CD4-positive, CD25-positive, alpha-beta regulatory T cell (primary cell): ENCODE data around the gene REC114. TPM values are rescaled to one million over a fixed set of nuclear protein-coding genes. Genes with fewer than 3 reads are reported as not detected.
A peak's percentile ranks its signal among the peaks of the same experiment; 100 is the strongest.

Source experiments
- ATAC-seq, 2 donors: fragments of 150-1000 bp; cut with Tn5 transposase; one replicate each; pipeline ENCODE4 v1.10.0; 2021; ENCODE audit warnings: low read depth in 2 of 2, moderate number of reproducible peaks in 2 of 2, moderate library complexity in 1 of 2
- DNase-seq, 3 donors: peaks; one replicate each; pipeline versions ENCODE4 v3.0.0 to v3.0.0-alpha.2; 2012 to 2022; ENCODE audit warnings: mixed read lengths in 1 of 3
- H3K27ac ChIP-seq: one replicate; pipeline ENCODE4 v1.7.0; 2013; ENCODE audit warnings: mild to moderate bottlenecking, low read length; ENCODE audit not compliant: insufficient read depth, poor library complexity, severe bottlenecking
- H3K27me3 ChIP-seq: one replicate; pipeline ENCODE4 v1.7.0; 2013; ENCODE audit warnings: low read length; ENCODE audit not compliant: control insufficient read depth, insufficient read depth
- H3K36me3 ChIP-seq: one replicate; pipeline ENCODE4 v1.7.0; 2013; ENCODE audit warnings: mild to moderate bottlenecking, low read length, moderate library complexity; ENCODE audit not compliant: control insufficient read depth, insufficient read depth
- H3K4me1 ChIP-seq: 2 replicates; pipeline ENCODE4 v1.7.0; 2013; ENCODE audit warnings: mild to moderate bottlenecking, low read length; ENCODE audit not compliant: insufficient read depth, control insufficient read depth, poor library complexity, severe bottlenecking
- H3K4me3 ChIP-seq: one replicate; pipeline ENCODE4 v1.7.0; 2013; ENCODE audit warnings: low read depth, mild to moderate bottlenecking, low read length, moderate library complexity
- H3K9me3 ChIP-seq, 2 experiments: 1 replicate in 1 of 2; 2 replicates in 1 of 2; pipeline ENCODE4 v1.7.0; 2013; ENCODE audit warnings: low read length in 2 of 2, mild to moderate bottlenecking in 1 of 2, moderate library complexity in 1 of 2; ENCODE audit not compliant: control insufficient read depth in 2 of 2
- H3K27ac Mint-ChIP-seq, 3 donors: one replicate each; pipeline ENCODE4 v1.8.0; 2020 to 2022; ENCODE audit warnings: mild to moderate bottlenecking in 3 of 3, mixed read lengths in 3 of 3, moderate library complexity in 2 of 3
- H3K27me3 Mint-ChIP-seq: one replicate; pipeline ENCODE4 v1.8.0; 2022; ENCODE audit warnings: mild to moderate bottlenecking, mixed read lengths
- H3K36me3 Mint-ChIP-seq: one replicate; pipeline ENCODE4 v1.8.0; 2020; ENCODE audit warnings: mixed read lengths
- H3K4me1 Mint-ChIP-seq, 4 donors: one replicate each; pipeline ENCODE4 v1.8.0; 2020 to 2022; ENCODE audit warnings: mixed read lengths in 4 of 4, mild to moderate bottlenecking in 1 of 4
- H3K4me3 Mint-ChIP-seq, 4 donors: one replicate each; pipeline ENCODE4 v1.8.0; 2020 to 2022; ENCODE audit warnings: mild to moderate bottlenecking in 4 of 4, mixed read lengths in 4 of 4, moderate library complexity in 3 of 4
- H3K9me3 Mint-ChIP-seq, 7 donors: one replicate each; pipeline ENCODE4 v1.8.0; 2020 to 2022; ENCODE audit warnings: mixed read lengths in 7 of 7, mild to moderate bottlenecking in 3 of 7, moderate library complexity in 2 of 7
- polyA plus RNA-seq, 4 donors: library from polyadenylated mRNA; unstranded; fragments of 300-500 nt; fragmentation: Illumina TruSeq; gene quantifications; one replicate each; pipeline ENCODE4 v1.2.3, GENCODE V29; 2021
- total RNA-seq: library from RNA; stranded (reverse); gene quantifications from one replicate; pipeline ENCODE4 v1.2.3, GENCODE V29; 2022

The REC114 gene
- total and polyA plus RNA-seq, 5 donors from 2014 or later, result not detected

GRCh38 chr15:73454096-73454495 is 11.1 kb downstream of the REC114 start:
- Mint-ChIP-seq H3K27ac (peak overlapping the region in 1 of 3 donors; percentile 2), H3K4me3 (no peak overlapping the region), H3K27me3 (peaks cover 37% of the 10 kb centered on the region), H3K4me1 (peaks cover 0 to 5% (median 2%) of the 10 kb centered on the region in 4 donors), H3K9me3 (peaks cover 3 to 41% (median 23%) of the 10 kb centered on the region in 7 donors), H3K36me3 (peaks cover 13% of the 10 kb centered on the region)
- ATAC-seq, result no peak
- DNase-seq, result no peak
- H3K4me1 ChIP-seq, result no peaks in the 10 kb centered on the region
- no peak overlapping the region for H3K4me3 ChIP-seq
- no peaks in the 10 kb centered on the region for H3K36me3 ChIP-seq
- H3K9me3 ChIP-seq, result peaks cover 8 to 14% of the 10 kb centered on the region in 2 experiments
- peaks cover 10% of the 10 kb centered on the region for H3K27me3 ChIP-seq
- H3K27ac ChIP-seq, result no peak overlapping the region

GRCh38 chr15:73455876-73456275 is 12.9 kb downstream of the REC114 start:
- no peak overlapping the region for H3K27ac Mint-ChIP-seq
- H3K27me3 Mint-ChIP-seq, result peaks cover 42% of the 10 kb centered on the region
- peaks cover 0 to 23% (median 13%) of the 10 kb centered on the region in 7 donors for H3K9me3 Mint-ChIP-seq
- H3K36me3 ChIP-seq, result no peaks in the 10 kb centered on the region
- DNase-seq, result no peak
- no peak overlapping the region for H3K4me3 ChIP-seq
- ATAC-seq, result no peak
- H3K27me3 ChIP-seq, result peaks cover 10% of the 10 kb centered on the region
- H3K4me3 Mint-ChIP-seq, result no peak overlapping the region
- peaks cover 8 to 9% of the 10 kb centered on the region in 2 experiments for H3K9me3 ChIP-seq
- H3K4me1 Mint-ChIP-seq, result peaks cover 0 to 2% (median 0%) of the 10 kb centered on the region in 4 donors
- H3K36me3 Mint-ChIP-seq, result peaks cover 2% of the 10 kb centered on the region
- H3K27ac ChIP-seq, result no peak overlapping the region
- no peaks in the 10 kb centered on the region for H3K4me1 ChIP-seq

GRCh38 chr15:73457334-73457733 is 14.4 kb downstream of the REC114 start:
- H3K27me3 Mint-ChIP-seq, result peaks cover 38% of the 10 kb centered on the region
- Histone ChIP-seq H3K9me3 (peaks cover 0 to 2% of the 10 kb centered on the region in 2 experiments), H3K4me1 (no peaks in the 10 kb centered on the region), H3K4me3 (no peak overlapping the region), H3K27me3 (peaks cover 10% of the 10 kb centered on the region), H3K27ac (no peak overlapping the region), H3K36me3 (no peaks in the 10 kb centered on the region)
- no peak overlapping the region for H3K4me3 Mint-ChIP-seq
- peaks cover 0 to 2% (median 0%) of the 10 kb centered on the region in 4 donors for H3K4me1 Mint-ChIP-seq
- no peak for DNase-seq
- no peak overlapping the region for H3K27ac Mint-ChIP-seq
- no peaks in the 10 kb centered on the region for H3K36me3 Mint-ChIP-seq
- H3K9me3 Mint-ChIP-seq, result peaks cover 0 to 9% (median 1%) of the 10 kb centered on the region in 7 donors
- ATAC-seq, result no peak

- no peaks in the 10 kb centered on the region for H3K9me3 ChIP-seq
- no peak overlapping the region for H3K4me3 ChIP-seq
- Mint-ChIP-seq H3K9me3 (no peaks in the 10 kb centered on the region), H3K36me3 (no peaks in the 10 kb centered on the region), H3K4me3 (no peak overlapping the region), H3K27me3 (peaks cover 26% of the 10 kb centered on the region), H3K27ac (no peak overlapping the region), H3K4me1 (peaks cover 0 to 2% (median 0%) of the 10 kb centered on the region in 4 donors)
- H3K4me1 ChIP-seq, result no peaks in the 10 kb centered on the region
- ATAC-seq (no peak), DNase-seq (no peak)
- H3K36me3 ChIP-seq, result no peaks in the 10 kb centered on the region
- H3K27me3 ChIP-seq, result peaks cover 8% of the 10 kb centered on the region
- no peak overlapping the region for H3K27ac ChIP-seq
These were observed 17.7 kb downstream of the REC114 start for GRCh38 chr15:73460662-73461061.

GRCh38 chr15:73464602-73465001 is 21.6 kb downstream of the REC114 start:
- DNase-seq, result peak in 1 of 3 donors; percentile 15
- Mint-ChIP-seq H3K27ac (no peak overlapping the region), H3K4me1 (peaks cover 0 to 2% (median 0%) of the 10 kb centered on the region in 4 donors), H3K9me3 (no peaks in the 10 kb centered on the region), H3K4me3 (no peak overlapping the region), H3K27me3 (peaks cover 39% of the 10 kb centered on the region), H3K36me3 (no peaks in the 10 kb centered on the region)
- H3K27me3 ChIP-seq, result peaks cover 2% of the 10 kb centered on the region
- no peak overlapping the region for H3K4me3 ChIP-seq
- no peak overlapping the region for H3K27ac ChIP-seq
- H3K36me3 ChIP-seq, result no peaks in the 10 kb centered on the region
- no peaks in the 10 kb centered on the region for H3K4me1 ChIP-seq
- H3K9me3 ChIP-seq, result no peaks in the 10 kb centered on the region
- no peak for ATAC-seq

GRCh38 chr15:73467758-73468157 is 24.8 kb downstream of the REC114 start:
- Histone ChIP-seq H3K27me3 (peaks cover 4% of the 10 kb centered on the region), H3K36me3 (no peaks in the 10 kb centered on the region), H3K9me3 (no peaks in the 10 kb centered on the region), H3K4me1 (no peaks in the 10 kb centered on the region), H3K4me3 (no peak overlapping the region), H3K27ac (no peak overlapping the region)
- no peak for ATAC-seq
- peaks cover 0 to 3% (median 0%) of the 10 kb centered on the region in 7 donors for H3K9me3 Mint-ChIP-seq
- H3K27me3 Mint-ChIP-seq, result peaks cover 53% of the 10 kb centered on the region
- H3K4me1 Mint-ChIP-seq, result no peaks in the 10 kb centered on the region
- no peak overlapping the region for H3K27ac Mint-ChIP-seq
- H3K4me3 Mint-ChIP-seq, result no peak overlapping the region
- no peaks in the 10 kb centered on the region for H3K36me3 Mint-ChIP-seq
- no peak for DNase-seq

- no peak overlapping the region for H3K27ac Mint-ChIP-seq
- peaks cover 0 to 4% of the 10 kb centered on the region in 2 experiments for H3K9me3 ChIP-seq
- H3K4me3 ChIP-seq, result no peak overlapping the region
- ATAC-seq, result no peak
- peaks cover 38% of the 10 kb centered on the region for H3K27me3 Mint-ChIP-seq
- H3K4me1 ChIP-seq, result no peaks in the 10 kb centered on the region
- no peak overlapping the region for H3K4me3 Mint-ChIP-seq
- peaks cover 0 to 6% (median 0%) of the 10 kb centered on the region in 7 donors for H3K9me3 Mint-ChIP-seq
- H3K4me1 Mint-ChIP-seq, result no peaks in the 10 kb centered on the region
- H3K27ac ChIP-seq, result no peak overlapping the region
- H3K36me3 ChIP-seq, result no peaks in the 10 kb centered on the region
- no peaks in the 10 kb centered on the region for H3K36me3 Mint-ChIP-seq
- no peak for DNase-seq
- H3K27me3 ChIP-seq, result peaks cover 5% of the 10 kb centered on the region
These were observed 31.8 kb downstream of the REC114 start for GRCh38 chr15:73474785-73475184.

- H3K36me3 Mint-ChIP-seq, result no peaks in the 10 kb centered on the region
- no peak for ATAC-seq
These were observed 33.8 kb downstream of the REC114 start for GRCh38 chr15:73476704-73477216.

More at GRCh38 chr15:73476704-73477216, 33.8 kb downstream of the REC114 start:
- no peaks in the 10 kb centered on the region for H3K4me1 ChIP-seq
- H3K9me3 ChIP-seq, result peaks cover 0 to 4% of the 10 kb centered on the region in 2 experiments
- H3K4me3 ChIP-seq, result no peak overlapping the region
- peaks cover 6% of the 10 kb centered on the region for H3K27me3 ChIP-seq
- no peaks in the 10 kb centered on the region for H3K36me3 ChIP-seq
- no peak overlapping the region for H3K27ac ChIP-seq
- no peak overlapping the region for H3K27ac Mint-ChIP-seq
- peaks cover 23% of the 10 kb centered on the region for H3K27me3 Mint-ChIP-seq
- H3K9me3 Mint-ChIP-seq, result peaks cover 0 to 6% (median 0%) of the 10 kb centered on the region in 7 donors
- no peaks in the 10 kb centered on the region for H3K4me1 Mint-ChIP-seq
- no peak overlapping the region for H3K4me3 Mint-ChIP-seq
- DNase-seq, result no peak
